Adrenal gland (tissue), 5 donors: ENCODE measurements around the gene ESPNL.

Experiments used
- POLR2A ChIP-seq, 2 donors: fragments of 450-650 bp; IDR thresholded peaks; one replicate each; pipeline ENCODE4 v1.6.1; 2017; ENCODE audit warnings: antibody characterized with exemption in 2 of 2, mild to moderate bottlenecking in 2 of 2, moderate library complexity in 1 of 2
- TF ChIP-seq, protein P1 (sequence below), 6 experiments: fragments of 450-650 bp in 4 of 6; fragments of 200-600 bp in 2 of 6; sonication (generic) in 1 of 6; IDR thresholded peaks; 1 replicate in 5 of 6; 2 replicates in 1 of 6; pipeline versions ENCODE4 v1.5.1 to v1.8.0; 2016 to 2021; ENCODE audit warnings: antibody characterized with exemption in 6 of 6, mild to moderate bottlenecking in 2 of 6, moderate library complexity in 1 of 6
- donor health status: DM: no; HTN: no; CAD: no.

DNA sequence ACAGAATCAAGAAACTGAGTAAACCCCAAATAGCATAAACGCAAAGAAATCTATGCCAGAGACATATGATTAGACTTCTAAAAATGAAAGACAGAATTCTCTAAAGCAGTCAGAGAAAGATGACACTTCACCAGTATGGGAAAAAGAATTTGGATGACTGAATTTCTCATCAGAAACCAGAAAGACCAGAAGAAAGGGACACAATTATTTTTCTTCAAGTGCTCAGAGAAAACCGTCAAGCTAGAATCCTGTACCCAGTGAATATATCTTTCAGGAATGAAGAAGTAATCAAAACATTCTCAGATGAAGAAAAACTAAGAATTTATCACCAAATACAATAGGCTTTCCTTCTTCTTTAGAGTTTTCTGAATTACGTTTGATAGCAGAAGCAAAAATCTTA, 14.2 kb upstream of the ESPNL start:
- TF ChIP-seq, protein P1, sequence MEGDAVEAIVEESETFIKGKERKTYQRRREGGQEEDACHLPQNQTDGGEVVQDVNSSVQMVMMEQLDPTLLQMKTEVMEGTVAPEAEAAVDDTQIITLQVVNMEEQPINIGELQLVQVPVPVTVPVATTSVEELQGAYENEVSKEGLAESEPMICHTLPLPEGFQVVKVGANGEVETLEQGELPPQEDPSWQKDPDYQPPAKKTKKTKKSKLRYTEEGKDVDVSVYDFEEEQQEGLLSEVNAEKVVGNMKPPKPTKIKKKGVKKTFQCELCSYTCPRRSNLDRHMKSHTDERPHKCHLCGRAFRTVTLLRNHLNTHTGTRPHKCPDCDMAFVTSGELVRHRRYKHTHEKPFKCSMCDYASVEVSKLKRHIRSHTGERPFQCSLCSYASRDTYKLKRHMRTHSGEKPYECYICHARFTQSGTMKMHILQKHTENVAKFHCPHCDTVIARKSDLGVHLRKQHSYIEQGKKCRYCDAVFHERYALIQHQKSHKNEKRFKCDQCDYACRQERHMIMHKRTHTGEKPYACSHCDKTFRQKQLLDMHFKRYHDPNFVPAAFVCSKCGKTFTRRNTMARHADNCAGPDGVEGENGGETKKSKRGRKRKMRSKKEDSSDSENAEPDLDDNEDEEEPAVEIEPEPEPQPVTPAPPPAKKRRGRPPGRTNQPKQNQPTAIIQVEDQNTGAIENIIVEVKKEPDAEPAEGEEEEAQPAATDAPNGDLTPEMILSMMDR (IDR thresholded peaks at IDR 0.05) = no peak
- TF ChIP-seq POLR2A (IDR thresholded peaks at IDR 0.05) = no peak
